ENCODE data around the gene NECTIN2.

NECTIN2 gene

DNA sequence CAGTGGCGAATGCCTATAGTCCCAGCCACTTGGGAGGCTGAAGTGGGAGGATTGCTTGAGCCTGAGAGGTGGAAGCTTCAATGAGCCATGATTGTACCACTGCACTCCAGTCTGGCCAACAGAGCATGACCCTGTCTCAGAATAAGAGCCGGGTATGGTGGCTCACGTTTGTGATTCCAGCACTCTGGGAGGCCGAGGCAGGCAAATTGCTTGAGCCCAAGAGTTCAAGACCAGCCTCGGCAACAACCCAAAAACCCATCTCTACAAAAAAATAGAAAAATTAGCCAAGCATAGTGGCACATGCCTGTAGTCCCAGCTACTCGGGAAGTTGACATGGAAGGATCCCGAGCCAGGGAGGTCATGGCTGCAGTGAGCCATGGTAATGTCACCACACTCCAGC is 5.3 kb upstream of the NECTIN2 start:
- Histone ChIP-seq H3K4me2 (ENCODE audit: low read length) (no peak overlapping the region), H3K27me3 (ENCODE audit: control insufficient read depth, low read length) (no peaks in the 10 kb centered on the region), H3K79me2 (ENCODE audit: control insufficient read depth, low read length) (no peaks in the 10 kb centered on the region), H3K9me3 (ENCODE audit: control insufficient read depth, insufficient read depth, low read length) (no peaks in the 10 kb centered on the region), H4K20me1 (ENCODE audit: control insufficient read depth, insufficient read depth, low read depth, low read length) (no peaks in the 10 kb centered on the region), H3K4me1 (ENCODE audit: control insufficient read depth, low read length) (peaks cover 13% of the 10 kb centered on the region), H3K9me2 (replicated peaks; ENCODE audit: control insufficient read depth, low read length) (no peaks in the 10 kb centered on the region), H3F3A (ENCODE audit: control insufficient read depth, insufficient read depth) (0 out of 2 replicates have a peak, but pooled peaks cover 2% of the 10 kb centered on the region), H3K36me3 (ENCODE audit: control insufficient read depth, low read length) (no peaks in the 10 kb centered on the region), H3K4me3 (ENCODE audit: low read length) (no peak overlapping the region), H3K27ac (ENCODE audit: low read depth, low read length) (no peak overlapping the region)
- no peak for TF ChIP-seq EZH2phosphoT487 (IDR thresholded peaks at IDR 0.05; ENCODE audit: borderline replicate concordance, low read length)
- TF ChIP-seq, protein P1, sequence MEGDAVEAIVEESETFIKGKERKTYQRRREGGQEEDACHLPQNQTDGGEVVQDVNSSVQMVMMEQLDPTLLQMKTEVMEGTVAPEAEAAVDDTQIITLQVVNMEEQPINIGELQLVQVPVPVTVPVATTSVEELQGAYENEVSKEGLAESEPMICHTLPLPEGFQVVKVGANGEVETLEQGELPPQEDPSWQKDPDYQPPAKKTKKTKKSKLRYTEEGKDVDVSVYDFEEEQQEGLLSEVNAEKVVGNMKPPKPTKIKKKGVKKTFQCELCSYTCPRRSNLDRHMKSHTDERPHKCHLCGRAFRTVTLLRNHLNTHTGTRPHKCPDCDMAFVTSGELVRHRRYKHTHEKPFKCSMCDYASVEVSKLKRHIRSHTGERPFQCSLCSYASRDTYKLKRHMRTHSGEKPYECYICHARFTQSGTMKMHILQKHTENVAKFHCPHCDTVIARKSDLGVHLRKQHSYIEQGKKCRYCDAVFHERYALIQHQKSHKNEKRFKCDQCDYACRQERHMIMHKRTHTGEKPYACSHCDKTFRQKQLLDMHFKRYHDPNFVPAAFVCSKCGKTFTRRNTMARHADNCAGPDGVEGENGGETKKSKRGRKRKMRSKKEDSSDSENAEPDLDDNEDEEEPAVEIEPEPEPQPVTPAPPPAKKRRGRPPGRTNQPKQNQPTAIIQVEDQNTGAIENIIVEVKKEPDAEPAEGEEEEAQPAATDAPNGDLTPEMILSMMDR (IDR thresholded peaks at IDR 0.05; ENCODE audit: low read depth, low read length, poor library complexity, severe bottlenecking) = no peak

DNA sequence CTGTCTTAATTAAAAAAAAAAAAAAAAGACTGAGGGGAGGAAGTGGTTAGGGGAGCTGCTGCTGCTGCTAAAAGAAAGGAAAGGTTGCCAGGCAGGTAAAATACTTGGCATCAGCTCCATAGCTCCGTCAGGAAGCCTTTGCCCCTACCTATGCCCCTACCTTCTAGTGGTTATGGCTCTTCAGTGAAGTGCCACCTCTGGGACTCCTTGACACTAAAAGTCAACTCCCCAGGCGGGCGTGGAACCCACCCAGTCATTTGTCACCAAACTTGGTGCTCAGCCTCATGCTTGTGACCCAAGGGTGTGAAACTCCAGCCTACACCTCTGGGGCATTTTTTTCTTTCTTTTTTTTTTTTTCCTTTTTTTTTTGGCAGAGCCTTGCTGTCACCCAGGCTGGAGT is 4.9 kb upstream of the NECTIN2 start:
- TF ChIP-seq, protein P1 (IDR thresholded peaks at IDR 0.05; ENCODE audit: low read depth, low read length, poor library complexity, severe bottlenecking) = no peak
- no peak for TF ChIP-seq EZH2phosphoT487 (IDR thresholded peaks at IDR 0.05; ENCODE audit: borderline replicate concordance, low read length)
- H3K4me1 ChIP-seq (ENCODE audit: control insufficient read depth, low read length) = peaks cover 16% of the 10 kb centered on the region
- H4K20me1 ChIP-seq (ENCODE audit: control insufficient read depth, insufficient read depth, low read depth, low read length) = no peaks in the 10 kb centered on the region

DNA sequence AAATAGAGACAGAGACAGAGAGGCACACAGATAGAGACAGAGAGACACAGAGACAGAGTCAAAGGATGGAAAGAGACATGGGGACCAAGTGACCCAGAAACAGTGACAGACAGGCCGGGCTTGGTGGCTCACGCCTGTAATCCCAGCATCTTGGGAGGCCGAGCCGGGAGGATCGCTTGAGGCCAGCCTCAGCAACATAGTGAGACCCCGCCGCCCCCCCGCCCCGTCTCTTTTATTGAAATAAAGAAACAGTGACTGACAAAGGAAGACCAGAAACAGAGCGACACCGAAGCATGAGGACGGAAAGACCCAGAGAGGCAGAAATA is 848 bp upstream of the NECTIN2 start:
- peaks cover 37% of the 10 kb centered on the region for H3K27me3 ChIP-seq (ENCODE audit: control insufficient read depth, low read length)
- TF ChIP-seq, protein P1 (IDR thresholded peaks at IDR 0.05; ENCODE audit: low read depth, low read length, poor library complexity, severe bottlenecking) = no peak
- no peak for TF ChIP-seq EZH2phosphoT487 (IDR thresholded peaks at IDR 0.05; ENCODE audit: borderline replicate concordance, low read length)

More for the DNA sequence above, 4.9 kb upstream of the NECTIN2 start:
- no peak overlapping the region for H3K4me2 ChIP-seq (ENCODE audit: low read length)
- H3K27me3 ChIP-seq (ENCODE audit: control insufficient read depth, low read length) = no peaks in the 10 kb centered on the region
- no peaks in the 10 kb centered on the region for H3K79me2 ChIP-seq (ENCODE audit: control insufficient read depth, low read length)
- H3K9me2 ChIP-seq (replicated peaks; ENCODE audit: control insufficient read depth, low read length) = no peaks in the 10 kb centered on the region
- 0 out of 2 replicates have a peak, but pooled peaks cover 2% of the 10 kb centered on the region for H3F3A ChIP-seq (ENCODE audit: control insufficient read depth, insufficient read depth)
- H3K9me3 ChIP-seq (ENCODE audit: control insufficient read depth, insufficient read depth, low read length) = no peaks in the 10 kb centered on the region
- H3K36me3 ChIP-seq (ENCODE audit: control insufficient read depth, low read length) = no peaks in the 10 kb centered on the region
- H3K27ac ChIP-seq (ENCODE audit: low read depth, low read length) = no peak overlapping the region
- H3K4me3 ChIP-seq (ENCODE audit: low read length) = no peak overlapping the region

More for the DNA sequence above, 848 bp upstream of the NECTIN2 start:
- Histone ChIP-seq H3K4me1 (ENCODE audit: control insufficient read depth, low read length) (peaks cover 19% of the 10 kb centered on the region), H3K4me2 (ENCODE audit: low read length) (peak overlapping the region; percentile 86), H3K9me2 (replicated peaks; ENCODE audit: control insufficient read depth, low read length) (no peaks in the 10 kb centered on the region), H3F3A (ENCODE audit: control insufficient read depth, insufficient read depth) (peaks cover 5% of the 10 kb centered on the region; the same call in 1 of the 2 replicates), H3K9me3 (ENCODE audit: control insufficient read depth, insufficient read depth, low read length) (no peaks in the 10 kb centered on the region), H4K20me1 (ENCODE audit: control insufficient read depth, insufficient read depth, low read depth, low read length) (peaks cover 6% of the 10 kb centered on the region; the same call in 1 of the 2 replicates), H3K36me3 (ENCODE audit: control insufficient read depth, low read length) (no peaks in the 10 kb centered on the region), H3K79me2 (ENCODE audit: control insufficient read depth, low read length) (no peaks in the 10 kb centered on the region), H3K4me3 (ENCODE audit: low read length) (peak overlapping the region; percentile 76), H3K27ac (ENCODE audit: low read depth, low read length) (no peak overlapping the region)
